Fibroblast of skin of right quadriceps (primary cell): ENCODE measurements around the gene CDK18.
A peak's percentile ranks its signal among the peaks of the same experiment; 100 is the strongest.
"Not testable (repeated sequence)": the region's sequence is repeated elsewhere in the genome, so short reads cannot be mapped to it uniquely, and the experiment has no call there.

Source experiments
- DNase-seq: peaks from one replicate; pipeline ENCODE4 v3.0.0-alpha.2; 2013

The CDK18 gene

DNA sequence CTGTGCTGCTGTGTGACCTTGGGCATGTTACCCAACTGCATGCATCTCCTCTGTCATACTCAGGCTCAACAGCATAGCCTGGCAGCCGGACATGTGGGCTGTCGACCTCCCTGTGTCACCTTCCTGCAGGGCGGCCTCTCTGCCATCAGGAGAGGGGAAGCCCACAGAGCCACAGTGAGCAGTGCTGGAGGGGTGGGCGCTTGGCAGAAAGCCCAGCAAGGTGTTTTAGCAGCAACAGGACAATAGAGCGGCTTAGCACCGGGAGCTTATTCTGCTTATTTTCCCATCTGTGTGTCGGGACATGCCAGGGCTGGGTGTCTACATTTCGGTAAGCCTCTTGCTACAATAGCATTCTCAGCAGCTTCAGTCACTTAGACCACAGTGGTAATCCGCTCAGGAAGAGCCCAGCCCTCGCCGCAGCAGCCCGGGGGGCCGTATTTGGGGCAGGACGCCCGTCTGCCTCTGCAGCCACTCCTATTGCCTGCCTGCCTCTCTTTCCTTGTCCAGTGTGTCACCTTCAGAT is 22.8 kb upstream of the CDK18 start:
- DNase-seq, result no peak

DNA sequence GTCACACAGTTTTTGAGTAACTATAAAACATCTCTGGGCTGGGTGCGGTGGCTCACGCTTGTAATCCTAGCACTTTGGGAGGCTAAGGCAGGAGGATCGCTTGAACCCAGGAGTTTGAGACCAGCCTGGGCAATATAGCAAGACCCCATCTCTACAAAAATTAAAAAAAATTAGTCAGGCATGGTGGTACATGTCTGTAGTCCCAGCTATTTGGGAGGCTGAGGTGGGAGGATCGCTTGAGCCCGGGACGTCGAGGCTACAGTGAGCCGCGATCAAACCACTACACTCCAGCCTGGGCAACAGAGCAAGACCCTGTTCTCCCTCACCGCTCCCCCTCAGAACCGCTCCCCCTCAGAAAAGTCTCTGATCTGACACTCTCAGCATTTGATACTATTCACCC is 21.9 kb upstream of the CDK18 start:
- DNase-seq, result not testable (repeated sequence)

DNA sequence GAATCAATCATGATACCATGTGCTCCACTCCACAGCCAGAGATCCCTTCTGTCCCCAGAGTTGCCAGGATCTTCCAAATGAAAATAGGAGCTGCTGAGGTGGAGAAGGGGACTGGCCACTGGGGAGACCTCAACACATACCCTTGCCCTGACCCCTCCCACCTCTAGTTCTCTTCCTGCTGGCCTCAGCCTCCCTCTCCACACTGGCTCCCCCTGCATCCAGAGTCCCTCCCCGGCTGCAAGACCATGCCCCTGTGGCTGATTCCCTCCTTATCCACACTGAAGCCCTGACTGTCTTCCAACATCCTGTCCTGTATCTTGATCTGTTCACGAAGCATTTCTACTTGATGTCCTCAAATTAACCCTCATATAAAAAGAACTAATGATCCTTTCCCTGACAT is 21.1 kb upstream of the CDK18 start:
- DNase-seq, result no peak

DNA sequence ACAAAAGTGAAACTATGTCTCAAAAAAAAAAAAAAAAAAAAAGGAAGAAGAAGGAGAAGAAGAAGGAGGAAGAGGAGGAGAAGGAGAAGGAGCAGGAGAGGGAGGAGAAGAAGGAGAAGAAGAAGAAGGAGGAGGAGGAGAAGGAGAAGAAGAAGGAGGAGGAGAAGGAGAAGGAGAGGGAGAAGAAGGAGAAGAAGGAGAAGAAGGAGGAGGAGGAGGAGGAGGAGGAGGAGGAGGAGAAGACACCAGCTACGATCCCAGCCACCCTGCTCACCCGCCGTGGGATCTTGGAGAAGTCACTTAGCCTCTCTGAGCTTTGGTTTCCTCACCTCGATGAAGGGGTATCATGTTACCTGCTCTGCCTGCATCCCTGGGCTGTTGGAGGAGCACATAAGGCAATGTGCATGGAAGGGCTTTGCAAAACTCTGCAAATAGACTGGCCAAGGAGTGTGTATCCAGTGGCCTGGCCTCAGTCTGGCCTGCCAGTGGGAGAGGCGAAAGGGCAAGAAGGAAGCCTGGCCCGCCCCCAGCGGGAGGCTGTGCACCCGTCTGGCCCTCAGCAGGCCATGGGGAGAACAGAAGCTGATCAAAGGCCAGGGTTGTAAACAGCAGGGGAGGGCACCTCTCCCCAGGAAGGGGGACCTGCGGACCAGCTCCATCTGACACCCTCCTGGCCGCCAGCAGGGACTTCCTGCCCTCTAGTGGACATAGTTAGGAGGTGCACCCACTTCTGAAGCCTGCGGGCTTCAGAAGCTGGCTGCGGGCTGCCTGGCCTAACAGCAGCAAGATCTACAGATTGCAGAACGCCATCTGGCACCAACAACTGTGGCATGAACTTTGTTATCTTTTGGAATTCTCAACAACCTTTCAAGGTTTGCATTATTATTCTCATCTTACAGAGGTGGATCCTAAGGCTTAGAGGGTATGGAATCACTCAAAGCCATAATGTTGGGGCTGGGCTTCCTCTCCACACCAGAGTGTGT is 19.2 kb upstream of the CDK18 start:
- DNase-seq, result peak; percentile 53

DNA sequence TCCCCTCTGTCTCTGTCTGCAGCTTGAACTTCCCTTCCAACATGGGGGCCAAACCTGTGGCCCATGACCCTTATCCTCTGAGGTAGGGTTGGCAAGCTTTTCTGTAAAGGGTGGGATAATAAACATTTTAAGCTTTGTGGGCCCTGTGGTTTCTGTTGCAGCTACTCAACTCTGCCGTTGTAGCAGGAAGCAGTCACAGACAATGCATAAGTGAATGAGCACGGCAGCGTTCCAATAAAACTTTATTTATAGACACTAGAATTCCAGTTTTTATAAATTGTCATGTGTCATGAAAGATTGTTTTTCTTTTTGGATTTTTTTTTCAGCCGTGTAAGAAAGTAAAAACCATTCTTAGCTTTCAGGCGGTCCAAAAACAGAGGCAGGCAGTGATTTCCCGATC is 18.2 kb upstream of the CDK18 start:
- no peak for DNase-seq

DNA sequence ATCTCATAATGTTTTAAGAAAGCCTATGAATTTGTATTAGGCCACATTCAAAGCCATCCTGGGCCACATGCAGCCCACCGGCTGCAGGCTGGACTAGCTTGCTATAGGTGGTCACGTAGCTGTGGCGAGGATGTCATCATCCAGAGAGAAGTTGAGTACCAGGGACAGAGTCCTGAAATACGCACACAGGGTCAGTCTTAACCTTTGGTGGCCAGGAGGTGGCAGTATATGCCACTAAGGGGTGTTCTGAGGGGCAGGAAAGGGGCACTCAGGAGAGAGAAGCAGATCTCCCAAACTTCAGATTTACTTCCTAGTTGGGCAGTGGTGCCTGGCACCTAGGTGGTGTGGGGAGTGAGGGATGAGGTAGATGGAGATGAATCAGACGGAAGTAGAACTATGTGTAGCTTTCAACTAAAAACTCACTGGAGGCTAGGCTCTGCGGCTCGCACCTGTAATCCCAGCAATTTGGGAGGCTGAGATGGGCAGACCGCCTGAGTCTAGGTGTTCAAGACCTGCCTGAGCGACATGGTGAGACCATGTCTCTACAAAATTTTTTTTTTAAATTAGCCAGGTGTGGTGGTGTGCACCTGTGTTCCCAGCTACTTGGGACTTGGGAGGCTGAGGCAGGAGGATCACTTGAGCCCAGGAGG is 16.3 kb upstream of the CDK18 start:
- DNase-seq, result peak; percentile 48

DNA sequence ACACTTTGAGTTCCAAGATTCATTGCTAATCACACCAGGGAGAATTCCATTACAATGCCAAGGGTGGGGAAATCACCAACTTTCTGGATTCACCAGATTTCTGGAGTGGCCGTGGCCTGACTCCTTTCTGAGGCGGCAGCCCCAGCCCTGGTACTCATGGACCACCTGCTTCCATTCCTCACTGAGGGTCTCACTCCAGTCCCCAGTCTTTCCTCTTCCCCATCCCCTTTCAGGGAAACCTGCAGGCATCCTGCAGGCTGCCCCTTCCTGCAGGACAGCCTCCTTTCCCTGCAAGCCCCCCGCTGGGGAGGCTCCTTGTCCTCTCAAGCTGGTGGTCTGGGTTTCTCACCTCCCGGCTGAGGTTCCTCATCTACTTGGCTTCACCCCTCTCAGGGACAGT is 12.7 kb upstream of the CDK18 start:
- no peak for DNase-seq

DNA sequence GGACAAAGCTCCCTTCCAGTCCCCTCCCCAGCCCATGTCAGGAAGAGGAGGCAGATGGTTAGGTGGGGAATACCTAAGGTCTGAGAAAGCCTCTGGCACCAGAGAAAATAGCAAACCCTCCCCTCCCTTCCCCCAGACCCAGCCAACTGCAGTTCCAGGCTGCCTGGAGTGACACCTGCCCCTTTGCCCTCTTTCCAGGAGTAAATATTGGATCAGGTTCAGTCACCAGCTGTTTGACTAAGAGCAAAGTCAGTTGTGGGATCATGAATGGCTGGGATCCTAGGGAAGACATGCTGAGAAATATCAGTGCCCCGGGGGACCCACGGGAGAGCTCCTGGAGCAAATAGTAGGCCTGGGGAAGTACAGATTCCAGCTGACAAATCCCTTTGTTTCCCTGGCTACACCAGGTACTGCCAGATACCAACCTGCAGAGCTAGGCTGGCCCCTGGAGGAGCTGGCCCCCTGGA is 12.2 kb upstream of the CDK18 start:
- no peak for DNase-seq

DNA sequence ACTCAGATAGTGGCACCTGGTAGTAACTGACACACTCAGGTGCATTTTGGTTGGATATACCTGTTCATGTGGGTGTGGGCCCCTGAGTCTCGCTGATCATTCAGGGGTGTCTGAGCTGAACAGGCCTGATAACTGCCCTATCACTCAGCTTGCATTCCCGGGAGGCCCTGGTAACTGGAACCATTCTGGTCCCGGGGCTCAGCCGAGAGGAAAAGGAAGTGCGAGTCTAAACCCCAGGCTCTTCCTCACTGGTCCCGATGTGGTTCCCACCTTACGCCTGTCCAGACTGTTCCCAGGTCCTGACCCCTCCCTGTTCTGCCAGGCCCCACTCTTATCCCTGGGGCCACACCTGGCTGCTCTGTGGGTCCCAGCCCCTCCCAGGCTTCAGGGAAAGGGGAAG is 11.7 kb upstream of the CDK18 start:
- no peak for DNase-seq

DNA sequence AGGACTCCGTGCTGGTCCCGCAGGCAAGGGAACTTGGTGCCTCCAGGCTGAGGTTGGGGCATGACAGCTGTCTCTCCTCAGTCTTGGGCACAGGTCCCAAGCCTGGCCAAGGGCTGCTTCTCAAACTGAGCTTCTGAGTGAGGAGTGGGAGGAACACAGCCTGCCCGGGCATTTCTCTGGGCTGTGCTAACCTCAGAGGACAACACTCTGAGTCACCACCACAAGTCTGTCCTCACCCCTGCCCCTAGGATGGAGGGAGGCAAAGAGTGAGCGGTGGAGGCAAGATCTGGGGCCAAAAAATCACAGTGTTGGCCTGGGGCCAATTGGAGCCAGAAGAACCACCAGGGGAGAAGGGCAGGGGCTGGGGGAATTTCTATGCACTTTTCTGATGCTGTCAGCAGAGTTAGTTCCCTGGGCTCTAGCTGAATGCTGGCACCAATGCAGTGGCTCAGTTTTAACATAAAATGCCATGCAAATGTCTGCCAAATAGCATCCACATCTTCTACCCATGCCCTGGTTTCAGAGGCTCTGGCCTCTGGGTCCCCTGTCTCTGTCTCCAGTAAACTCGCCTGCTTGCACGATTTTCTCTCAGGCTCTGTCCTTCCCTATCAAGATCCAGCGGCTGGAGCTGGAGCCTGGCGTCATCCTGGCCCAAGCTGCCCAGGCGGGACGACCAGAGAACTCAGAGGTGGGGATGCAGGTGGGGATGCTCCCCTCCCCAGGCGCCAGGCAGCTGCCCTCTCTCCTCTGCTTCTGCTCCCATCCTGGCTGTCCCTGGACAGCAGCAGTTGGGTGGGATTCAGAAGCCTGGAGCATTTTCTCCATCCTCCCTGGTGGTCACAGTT is 11.0 kb upstream of the CDK18 start:
- DNase-seq, result peak; percentile 59

DNA sequence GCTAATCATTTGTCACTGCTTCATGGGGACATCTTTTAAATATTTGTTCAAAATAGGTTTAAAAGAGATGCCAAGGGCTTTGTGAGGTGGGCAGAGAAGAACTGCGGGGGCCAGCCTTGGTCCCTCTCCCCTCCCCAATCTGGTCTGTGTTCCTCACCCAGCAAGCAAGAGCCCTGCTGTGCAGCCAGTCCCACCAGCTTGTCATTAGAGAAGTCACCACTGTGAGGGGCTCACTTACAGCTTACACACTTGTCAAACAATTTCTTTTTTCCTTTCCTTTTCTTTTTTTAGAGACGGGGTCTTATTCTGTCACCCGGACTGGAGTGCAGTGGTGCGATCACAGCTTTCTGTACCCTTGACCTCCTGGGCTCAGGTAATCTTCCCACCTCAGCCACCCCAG is 10.4 kb upstream of the CDK18 start:
- DNase-seq, result no peak

DNA sequence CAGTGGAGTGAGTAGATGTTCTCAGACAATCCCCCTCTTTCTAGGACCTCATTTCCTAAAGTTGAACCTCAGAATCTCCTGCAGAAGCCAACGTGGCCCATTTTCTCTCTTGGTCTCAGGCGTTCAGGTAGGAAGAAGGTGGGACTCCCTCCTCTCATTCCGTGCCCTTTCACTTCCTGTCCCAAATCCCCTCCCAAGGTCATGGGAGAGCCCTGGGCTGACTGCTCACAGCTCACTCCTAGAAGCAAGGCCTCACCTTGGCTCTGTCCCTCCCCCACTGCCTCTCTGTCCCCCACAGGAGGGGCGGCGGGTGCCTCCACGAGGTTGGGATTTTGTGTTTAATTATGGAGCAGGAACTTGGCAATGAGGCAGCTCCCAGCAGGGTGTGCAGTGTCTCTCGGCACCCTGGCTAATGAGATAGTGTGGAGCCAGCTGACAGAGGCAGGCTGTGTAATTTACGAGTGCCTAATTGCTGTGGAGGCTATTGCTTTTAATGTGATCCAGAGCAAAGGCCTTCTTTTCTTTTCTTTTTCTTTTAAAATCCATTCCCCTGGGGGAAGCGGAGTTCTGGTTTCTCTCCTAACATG is 9.1 kb upstream of the CDK18 start:
- no peak for DNase-seq

DNA sequence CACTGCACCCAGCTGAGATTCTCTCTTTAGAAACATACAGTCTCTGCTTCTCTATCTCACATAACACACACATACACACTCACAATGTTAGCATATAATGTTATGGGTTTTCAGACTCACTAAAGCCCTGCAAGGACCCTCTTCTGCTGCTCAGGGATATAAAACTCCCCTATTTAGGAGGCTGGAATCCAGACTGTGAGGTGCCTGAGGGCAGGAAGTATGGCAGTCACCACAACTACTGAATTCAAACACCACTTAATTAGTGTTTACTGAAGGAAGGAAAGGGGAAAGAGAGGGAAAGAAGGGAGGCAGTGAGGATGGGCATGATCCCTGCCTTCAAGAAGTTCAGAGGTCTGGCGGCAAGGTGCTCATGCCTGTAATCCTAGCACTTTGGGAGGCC is 7.8 kb upstream of the CDK18 start:
- no peak for DNase-seq

DNA sequence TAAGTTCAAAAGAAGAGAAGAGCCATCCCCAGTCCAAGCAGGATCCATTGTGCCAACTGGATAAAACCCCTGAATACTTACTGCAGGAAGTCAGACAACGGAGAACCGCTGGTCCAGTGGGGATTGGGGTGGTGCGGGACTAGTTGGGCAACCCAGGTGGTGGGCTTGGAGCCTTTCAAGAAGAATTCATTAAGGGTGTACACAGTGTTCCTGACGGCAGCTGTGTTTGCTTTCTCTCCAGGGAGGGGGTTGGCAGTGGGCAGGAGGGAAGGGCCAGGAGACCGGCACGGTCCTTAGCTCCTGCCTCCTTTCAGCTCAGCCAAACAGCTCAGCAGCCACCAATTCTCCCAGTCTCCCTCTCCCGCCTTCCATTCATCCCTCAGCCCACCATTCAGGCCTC is 7.1 kb upstream of the CDK18 start:
- DNase-seq, result no peak

DNA sequence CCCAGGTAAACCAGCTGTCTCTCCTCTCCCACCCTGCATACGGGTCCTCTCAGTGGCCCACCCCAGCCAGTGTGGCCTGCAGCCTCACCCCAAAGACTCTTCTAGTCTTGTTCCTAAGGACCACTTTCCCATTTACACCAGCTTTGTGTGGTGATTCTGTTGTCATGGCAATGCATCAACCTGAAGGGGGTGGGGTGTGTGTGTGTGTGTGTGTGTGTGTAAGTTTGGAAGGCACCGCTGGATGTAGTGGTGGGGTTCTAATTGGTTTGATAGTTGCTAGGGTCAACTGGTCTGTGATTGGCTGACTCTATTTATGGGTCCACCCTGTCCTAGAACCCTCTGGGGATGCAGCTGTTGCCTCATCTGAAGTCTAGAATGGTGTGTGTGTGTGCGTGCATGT is 4.7 kb upstream of the CDK18 start:
- DNase-seq, result no peak

DNA sequence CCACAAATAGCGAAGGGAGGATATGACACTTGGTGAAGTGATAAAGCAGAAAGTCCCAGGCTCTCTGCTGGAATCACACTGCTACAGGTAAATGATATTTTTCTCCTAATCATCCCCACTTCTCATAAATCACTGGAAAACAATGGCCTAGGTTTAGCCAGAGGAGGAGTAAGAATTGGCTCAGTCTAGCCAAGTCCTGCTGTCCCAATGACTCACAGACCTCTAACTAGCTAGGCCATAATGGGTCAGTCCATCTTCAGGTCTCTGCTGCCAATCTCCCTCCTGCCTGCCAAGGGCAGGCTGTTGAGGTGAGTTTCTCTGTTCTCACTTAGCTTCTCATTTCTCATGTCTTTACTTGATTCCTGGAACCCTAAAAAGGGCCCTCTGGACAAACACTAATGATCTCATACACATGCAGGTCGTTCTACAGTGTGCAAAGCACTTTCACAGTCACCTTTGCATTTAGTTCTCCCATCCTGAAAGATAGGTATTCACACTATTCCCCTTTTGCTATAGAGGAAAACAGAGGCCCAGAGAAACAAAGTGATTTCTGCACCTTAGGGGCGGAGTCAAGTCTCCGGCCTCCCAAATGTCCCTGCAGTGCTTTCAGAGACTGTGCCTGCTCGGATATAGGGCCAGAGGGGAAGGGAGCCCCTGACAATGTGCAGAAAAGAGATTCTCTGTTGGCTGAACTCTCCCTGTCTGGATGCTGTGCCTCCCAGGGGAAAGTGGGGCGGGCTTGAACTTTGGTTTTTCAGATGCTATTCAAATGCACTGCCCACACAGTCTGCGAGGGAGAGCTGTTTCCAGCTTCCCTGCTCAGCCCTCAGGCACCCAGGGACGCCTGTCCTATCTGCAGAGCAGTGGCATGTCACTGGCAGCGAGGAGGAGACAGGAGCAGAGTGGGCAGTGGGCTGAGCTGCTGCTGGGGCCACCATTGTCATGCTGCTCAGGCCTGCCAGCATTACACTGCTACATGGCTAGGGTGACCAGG is 3.9 kb upstream of the CDK18 start:
- no peak for DNase-seq

DNA sequence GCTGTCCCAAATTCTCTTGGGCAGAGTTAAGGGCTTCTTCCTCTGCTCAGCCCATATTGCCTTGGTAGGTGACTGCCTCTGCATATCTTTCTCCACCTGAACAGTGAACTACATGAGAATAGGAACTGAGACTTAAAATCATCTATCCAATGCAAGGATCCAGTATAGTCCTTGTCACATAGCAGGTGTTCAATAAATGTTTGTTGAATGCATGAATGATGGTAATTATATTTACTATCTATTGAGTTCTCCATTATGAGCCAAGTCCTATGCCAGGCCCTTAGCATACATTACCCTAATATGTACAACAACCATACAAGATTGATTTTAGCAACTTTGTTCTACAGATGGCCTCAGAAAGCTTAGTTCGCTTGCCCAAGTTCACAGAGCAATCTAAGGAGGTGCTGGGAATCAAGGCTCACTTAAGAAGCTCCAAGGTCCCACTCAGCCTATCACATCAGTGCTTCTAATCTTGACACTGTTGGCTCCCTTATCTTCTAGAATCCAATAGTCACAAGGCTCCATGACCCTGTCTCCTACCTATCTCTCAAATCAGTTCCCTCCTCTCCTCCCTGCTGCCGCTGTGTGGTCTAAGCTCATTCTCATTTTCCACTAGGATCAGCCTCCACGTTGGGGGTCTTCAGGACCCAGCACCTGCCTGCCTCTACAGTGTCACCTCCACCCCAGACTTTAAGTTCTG is 2.2 kb upstream of the CDK18 start:
- DNase-seq, result no peak

DNA sequence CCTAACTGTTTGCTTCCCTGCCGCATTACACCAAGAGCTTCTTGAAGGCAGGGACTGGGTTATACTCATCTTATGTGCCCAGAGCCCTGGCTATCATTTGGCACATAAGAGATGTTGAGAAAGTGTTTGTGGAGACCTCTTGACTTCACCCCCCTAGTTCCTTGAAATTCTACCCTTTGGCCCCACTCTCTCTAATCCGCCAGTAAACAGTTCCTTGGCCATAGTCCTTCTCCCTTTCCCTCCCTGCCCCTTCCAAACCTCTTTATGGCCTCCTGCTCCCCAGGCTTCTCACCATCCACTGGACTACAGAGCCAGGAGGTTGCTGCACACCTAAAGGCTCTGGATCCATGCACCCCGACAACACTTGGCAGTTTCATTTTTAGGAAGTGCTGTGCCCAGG is 1.5 kb upstream of the CDK18 start:
- DNase-seq, result no peak

DNA sequence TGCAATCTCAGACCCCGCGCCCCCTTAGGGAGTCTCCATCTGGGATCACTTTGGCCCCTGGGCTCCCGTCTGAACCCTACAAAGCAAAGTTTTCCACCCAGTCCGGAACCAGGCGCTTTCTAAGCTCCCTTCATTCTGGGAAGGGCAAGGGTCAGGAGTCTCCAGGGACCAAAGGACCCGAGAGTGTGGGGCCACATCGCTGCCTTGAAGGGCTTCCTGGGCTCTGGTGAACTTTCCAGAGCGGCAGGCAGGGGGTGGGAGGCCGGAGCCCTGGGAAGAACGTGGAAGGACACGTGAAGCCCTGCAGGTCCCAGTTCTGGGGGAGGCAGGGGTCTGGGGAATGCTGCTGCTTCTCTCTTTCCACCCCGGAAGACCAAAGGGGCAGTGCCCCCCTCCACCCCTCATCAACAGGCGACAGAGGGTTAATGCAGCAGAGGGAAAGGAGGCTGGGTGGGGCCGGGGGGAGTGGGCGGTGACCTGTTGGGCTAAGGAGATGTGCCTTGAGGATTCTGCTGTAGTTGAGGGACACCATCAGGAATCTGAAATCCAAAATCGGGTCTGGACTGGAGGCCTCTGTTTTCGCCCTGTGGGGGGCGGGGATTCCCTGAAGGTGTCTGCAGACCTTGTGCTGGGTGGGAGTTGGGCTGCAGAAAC is 734 bp downstream of the CDK18 start:
- no peak for DNase-seq

DNA sequence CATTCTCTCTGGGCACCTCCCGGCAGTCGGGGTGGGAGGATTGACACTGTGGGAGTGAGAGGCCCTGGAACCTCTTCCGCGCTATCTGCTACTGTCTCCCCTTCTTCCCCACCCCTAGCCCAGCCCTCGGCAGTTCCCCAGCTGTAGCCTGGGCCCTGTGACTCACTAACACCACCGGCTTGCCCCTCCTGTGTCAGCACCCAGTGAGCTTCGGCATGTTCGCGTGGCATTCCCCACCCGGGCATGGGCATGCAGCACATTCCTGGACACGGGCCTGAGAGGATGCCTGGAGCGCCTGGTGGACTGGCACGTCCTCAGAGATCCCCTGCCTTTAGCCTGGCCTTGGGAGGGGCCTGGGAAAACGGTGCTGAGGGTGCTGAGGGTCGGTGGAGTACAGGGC is 1.3 kb downstream of the CDK18 start:
- no peak for DNase-seq
